Gastrocnemius medialis (tissue), 4 donors: ENCODE measurements around the gene PYM1. TPM values are rescaled to one million over a fixed set of nuclear protein-coding genes. Genes with fewer than 3 reads are reported as not detected.

Experiments used
- ATAC-seq, 2 donors: fragments of 150-250 bp; one replicate each; pipeline ENCODE4 v1.9.1; 2016
- DNase-seq, 2 donors: peaks; one replicate each; pipeline ENCODE4 v3.0.0-alpha.2; 2019
- H3K27ac ChIP-seq, 4 donors: fragments of 200-600 bp; sonication (generic); 1 replicate in 1 of 4; 2 replicates in 3 of 4; pipeline ENCODE4 v1.5.1; 2016 to 2018; ENCODE audit warnings: mild to moderate bottlenecking in 2 of 4, moderate library complexity in 1 of 4
- H3K27me3 ChIP-seq, 3 donors: fragments of 200-600 bp; sonication (generic) in 2 of 3; 1 replicate in 1 of 3; 2 replicates in 2 of 3; pipeline versions ENCODE4 v1.5.1 to v1.6.0; 2016 to 2019; ENCODE audit warnings: mild to moderate bottlenecking in 1 of 3, moderate library complexity in 1 of 3
- H3K36me3 ChIP-seq, 2 donors: fragments of 200-600 bp; sonication (generic) in 1 of 2; one replicate each; pipeline ENCODE4 v1.5.1; 2017 to 2018
- H3K4me1 ChIP-seq, 2 donors: fragments of 200-600 bp; sonication (generic) in 1 of 2; one replicate each; pipeline ENCODE4 v1.5.1; 2016 to 2017; ENCODE audit warnings: mild to moderate bottlenecking in 2 of 2
- H3K4me3 ChIP-seq, 4 donors: fragments of 200-600 bp; sonication (generic) in 3 of 4; 1 replicate in 1 of 4; 2 replicates in 3 of 4; pipeline ENCODE4 v1.5.1; 2016 to 2019; ENCODE audit warnings: mild to moderate bottlenecking in 2 of 4
- H3K9me3 ChIP-seq, 3 donors: fragments of 200-600 bp; sonication (generic) in 2 of 3; 1 replicate in 1 of 3; 2 replicates in 2 of 3; pipeline ENCODE4 v1.5.1; 2016 to 2019
- POLR2A ChIP-seq, 2 donors: fragments of 450-650 bp; IDR thresholded peaks; one replicate each; pipeline ENCODE4 v1.6.1; 2017; ENCODE audit warnings: antibody characterized with exemption in 2 of 2, mild to moderate bottlenecking in 2 of 2, moderate library complexity in 2 of 2
- in situ Hi-C, 4 donors: fragments of 200-750 bp; cut with MboI; loops; one replicate each; pipeline versions ENCODE4 v1.15.0 to v1.8.0; 2017; ENCODE audit warnings: low sequenced_read_pairs in 4 of 4
- intact Hi-C: fragments of 100-400 bp; cut with DNase I; formaldehyde crosslinking; loops from one replicate; pipeline ENCODE4 v1.15.1; 2023; ENCODE audit warnings: low total_unique reads
- total RNA-seq, 4 donors: library from RNA; depleted of rRNA; stranded (reverse); fragments of >200 nt; gene quantifications; one replicate each; pipeline versions ENCODE4 v1.1.0 to v1.2.3, GENCODE V29; 2016
- TF ChIP-seq, protein P1 (sequence below), 5 experiments: fragments of 450-650 bp in 3 of 5; fragments of 200-600 bp in 2 of 5; sonication (generic) in 2 of 5; IDR thresholded peaks in 4 of 5; conservative IDR thresholded peaks in 1 of 5; 1 replicate in 4 of 5; 2 replicates in 1 of 5; pipeline ENCODE4 v1.5.1; 2016 to 2019; ENCODE audit warnings: antibody characterized with exemption in 5 of 5, mild to moderate bottlenecking in 3 of 5, moderate library complexity in 3 of 5

PYM1 gene
- total RNA-seq, 4 donors from 2014 or later: 12.8 to 24.5 (median 15.9) TPM

DNA sequence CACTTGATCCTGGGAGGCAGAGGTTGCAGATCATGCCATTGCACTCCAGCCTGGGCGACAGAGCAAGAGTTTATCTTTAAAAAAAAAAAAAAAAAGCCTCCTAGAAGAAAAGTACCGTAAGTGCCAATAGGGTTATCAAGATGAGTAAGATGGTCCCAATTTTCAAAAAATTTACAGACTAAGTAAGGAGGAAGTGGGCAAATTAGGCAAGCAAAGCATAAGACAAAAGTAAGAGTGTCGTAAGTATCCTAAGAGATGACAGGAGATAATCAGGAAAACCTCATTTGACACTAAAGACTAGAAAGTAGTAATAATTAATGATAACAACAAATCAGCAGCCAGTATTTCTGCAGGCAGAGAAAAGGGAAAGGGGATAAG is 12.2 kb downstream of the PYM1 start:
- Histone ChIP-seq H3K36me3 (peaks cover 0 to 11% of the 10 kb centered on the region in 2 donors), H3K4me3 (no peak overlapping the region), H3K9me3 (no peaks in the 10 kb centered on the region), H3K4me1 (no peaks in the 10 kb centered on the region), H3K27ac (no peak overlapping the region), H3K27me3 (no peaks in the 10 kb centered on the region)
- ATAC-seq: no peak
- intact Hi-C loops: no loop called here
- TF ChIP-seq, protein P1, sequence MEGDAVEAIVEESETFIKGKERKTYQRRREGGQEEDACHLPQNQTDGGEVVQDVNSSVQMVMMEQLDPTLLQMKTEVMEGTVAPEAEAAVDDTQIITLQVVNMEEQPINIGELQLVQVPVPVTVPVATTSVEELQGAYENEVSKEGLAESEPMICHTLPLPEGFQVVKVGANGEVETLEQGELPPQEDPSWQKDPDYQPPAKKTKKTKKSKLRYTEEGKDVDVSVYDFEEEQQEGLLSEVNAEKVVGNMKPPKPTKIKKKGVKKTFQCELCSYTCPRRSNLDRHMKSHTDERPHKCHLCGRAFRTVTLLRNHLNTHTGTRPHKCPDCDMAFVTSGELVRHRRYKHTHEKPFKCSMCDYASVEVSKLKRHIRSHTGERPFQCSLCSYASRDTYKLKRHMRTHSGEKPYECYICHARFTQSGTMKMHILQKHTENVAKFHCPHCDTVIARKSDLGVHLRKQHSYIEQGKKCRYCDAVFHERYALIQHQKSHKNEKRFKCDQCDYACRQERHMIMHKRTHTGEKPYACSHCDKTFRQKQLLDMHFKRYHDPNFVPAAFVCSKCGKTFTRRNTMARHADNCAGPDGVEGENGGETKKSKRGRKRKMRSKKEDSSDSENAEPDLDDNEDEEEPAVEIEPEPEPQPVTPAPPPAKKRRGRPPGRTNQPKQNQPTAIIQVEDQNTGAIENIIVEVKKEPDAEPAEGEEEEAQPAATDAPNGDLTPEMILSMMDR (IDR thresholded peaks at IDR 0.05 in 4 of 5, conservative IDR thresholded peaks at IDR 0.05 in 1 of 5): no peak
- no peak for TF ChIP-seq POLR2A (IDR thresholded peaks at IDR 0.05)
- DNase-seq: no peak
- in situ Hi-C loops: no loop called here

DNA sequence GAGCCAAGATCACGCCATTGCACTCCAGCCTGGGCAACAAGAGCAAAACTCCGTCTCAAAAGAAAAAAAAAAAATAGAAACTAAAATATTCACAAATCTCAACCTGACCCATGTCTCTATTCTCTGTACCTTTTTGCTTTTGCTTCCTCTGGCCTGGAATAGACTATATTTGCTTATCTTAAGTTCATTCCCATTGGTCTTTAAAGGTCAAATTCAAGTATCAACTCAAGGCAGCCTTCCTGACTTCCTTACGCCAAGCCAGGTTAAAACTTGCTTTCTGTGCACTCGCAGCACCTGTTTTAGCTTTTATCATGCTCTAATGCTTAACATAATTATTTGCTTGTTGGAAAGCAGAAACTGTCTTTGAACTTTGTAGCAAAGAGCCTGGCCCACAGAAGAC is 14.8 kb downstream of the PYM1 start:
- no peak overlapping the region for H3K27ac ChIP-seq
- TF ChIP-seq, protein P1 (IDR thresholded peaks at IDR 0.05 in 4 of 5, conservative IDR thresholded peaks at IDR 0.05 in 1 of 5): no peak
- TF ChIP-seq POLR2A (IDR thresholded peaks at IDR 0.05): no peak
- in situ Hi-C loops (no loop called here), intact Hi-C loops (no loop called here)
- no peak for ATAC-seq
- peaks cover 0 to 11% of the 10 kb centered on the region in 2 donors for H3K36me3 ChIP-seq
- no peak for DNase-seq
- H3K4me3 ChIP-seq: no peak overlapping the region
- H3K4me1 ChIP-seq: no peaks in the 10 kb centered on the region
- H3K9me3 ChIP-seq: no peaks in the 10 kb centered on the region
- H3K27me3 ChIP-seq: no peaks in the 10 kb centered on the region

DNA sequence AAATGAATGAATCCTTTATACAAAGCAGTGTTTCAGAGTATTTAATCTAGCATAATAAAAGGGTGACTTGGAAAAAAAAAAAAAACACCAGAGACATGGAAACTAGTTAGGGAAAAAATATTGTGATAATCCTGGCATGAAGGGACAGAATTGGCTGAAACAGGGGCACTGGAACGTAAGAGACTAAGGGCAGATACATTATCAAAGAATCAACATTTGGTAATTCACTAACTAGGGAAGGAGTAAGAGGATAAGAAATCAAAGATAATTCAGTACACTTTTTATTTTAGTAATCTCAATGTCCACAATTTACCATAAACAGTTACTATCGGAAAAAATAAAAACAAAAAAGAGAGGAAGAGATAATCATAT is 18.2 kb downstream of the PYM1 start:
- intact Hi-C loops (no loop called here), in situ Hi-C loops (no loop called here)
- Histone ChIP-seq H3K4me3 (no peak overlapping the region), H3K36me3 (peaks cover 0 to 11% of the 10 kb centered on the region in 2 donors), H3K9me3 (no peaks in the 10 kb centered on the region), H3K4me1 (no peaks in the 10 kb centered on the region), H3K27ac (no peak overlapping the region), H3K27me3 (no peaks in the 10 kb centered on the region)
- TF ChIP-seq POLR2A (IDR thresholded peaks at IDR 0.05): no peak
- TF ChIP-seq, protein P1 (IDR thresholded peaks at IDR 0.05 in 4 of 5, conservative IDR thresholded peaks at IDR 0.05 in 1 of 5): no peak
- DNase-seq: no peak
- no peak for ATAC-seq

DNA sequence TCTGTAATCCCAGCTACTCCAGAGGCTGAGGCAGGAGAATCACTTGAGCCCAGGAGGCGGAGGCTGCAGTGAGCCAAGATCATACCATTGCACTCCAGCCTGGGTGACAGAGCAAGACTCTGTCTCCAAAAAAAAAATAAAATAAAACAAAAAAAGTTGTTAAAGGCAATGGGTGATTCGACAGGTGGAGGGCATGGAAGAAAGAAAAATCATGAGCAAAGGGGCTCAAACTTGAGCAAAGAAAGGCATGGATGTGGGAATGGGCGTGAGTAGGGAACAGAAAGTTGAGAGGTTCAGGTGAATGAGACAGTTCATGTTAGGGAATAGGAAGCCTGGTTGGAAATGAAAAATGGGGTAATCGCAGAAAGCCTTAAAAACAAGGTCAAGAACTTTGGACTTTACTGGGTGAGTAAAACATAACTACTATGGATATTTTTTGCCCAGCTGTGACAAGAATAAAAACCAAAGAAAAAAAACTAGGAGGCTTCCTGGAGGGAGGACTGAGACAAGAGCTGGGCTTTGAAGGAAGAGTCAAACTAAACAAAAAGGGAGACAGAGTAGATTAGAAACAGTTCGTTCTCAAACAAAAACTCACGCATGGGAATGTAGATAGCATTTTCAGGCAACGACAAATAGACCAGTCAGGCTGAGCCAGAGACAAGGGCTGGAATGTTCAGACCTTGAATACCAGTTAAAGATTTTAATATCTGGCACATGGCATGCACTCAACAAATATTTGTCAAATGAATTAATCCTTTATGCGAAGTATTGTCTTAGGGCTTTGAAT is 18.8 kb downstream of the PYM1 start:
- intact Hi-C loops: no loop called here
- ATAC-seq: no peak

More for the DNA sequence above, 18.8 kb downstream of the PYM1 start:
- TF ChIP-seq POLR2A (IDR thresholded peaks at IDR 0.05): no peak
- TF ChIP-seq, protein P1 (IDR thresholded peaks at IDR 0.05 in 4 of 5, conservative IDR thresholded peaks at IDR 0.05 in 1 of 5): no peak
- DNase-seq: no peak
- no peaks in the 10 kb centered on the region for H3K9me3 ChIP-seq
- H3K4me3 ChIP-seq: no peak overlapping the region
- in situ Hi-C loops: no loop called here
- H3K36me3 ChIP-seq: peaks cover 0 to 10% of the 10 kb centered on the region in 2 donors
- no peaks in the 10 kb centered on the region for H3K4me1 ChIP-seq
- no peaks in the 10 kb centered on the region for H3K27me3 ChIP-seq
- H3K27ac ChIP-seq: no peak overlapping the region
